PFSK-1 (cell line): ENCODE data around the gene PA2G4.

Source experiments
- TAF1 ChIP-seq: IDR thresholded peaks from 2 replicates; pipeline ENCODE4 v1.6.1; 2012; ENCODE audit warnings: low read length, control low read depth, borderline replicate concordance; ENCODE audit not compliant: insufficient read depth
- TF ChIP-seq, protein P1 (sequence below), 2 experiments: IDR thresholded peaks; 2 replicates each; pipeline versions ENCODE4 v1.6.1 to v1.8.0; 2011 to 2012; ENCODE audit warnings: low read depth in 2 of 2, low read length in 2 of 2, control low read depth in 1 of 2, inconsistent platforms in 1 of 2, mild to moderate bottlenecking in 1 of 2, moderate library complexity in 1 of 2; ENCODE audit not compliant: insufficient read depth in 1 of 2

GRCh38 chr12:56084958-56085543 is 19.3 kb upstream of the PA2G4 start:
- no peak for TF ChIP-seq TAF1
- TF ChIP-seq, protein P1, sequence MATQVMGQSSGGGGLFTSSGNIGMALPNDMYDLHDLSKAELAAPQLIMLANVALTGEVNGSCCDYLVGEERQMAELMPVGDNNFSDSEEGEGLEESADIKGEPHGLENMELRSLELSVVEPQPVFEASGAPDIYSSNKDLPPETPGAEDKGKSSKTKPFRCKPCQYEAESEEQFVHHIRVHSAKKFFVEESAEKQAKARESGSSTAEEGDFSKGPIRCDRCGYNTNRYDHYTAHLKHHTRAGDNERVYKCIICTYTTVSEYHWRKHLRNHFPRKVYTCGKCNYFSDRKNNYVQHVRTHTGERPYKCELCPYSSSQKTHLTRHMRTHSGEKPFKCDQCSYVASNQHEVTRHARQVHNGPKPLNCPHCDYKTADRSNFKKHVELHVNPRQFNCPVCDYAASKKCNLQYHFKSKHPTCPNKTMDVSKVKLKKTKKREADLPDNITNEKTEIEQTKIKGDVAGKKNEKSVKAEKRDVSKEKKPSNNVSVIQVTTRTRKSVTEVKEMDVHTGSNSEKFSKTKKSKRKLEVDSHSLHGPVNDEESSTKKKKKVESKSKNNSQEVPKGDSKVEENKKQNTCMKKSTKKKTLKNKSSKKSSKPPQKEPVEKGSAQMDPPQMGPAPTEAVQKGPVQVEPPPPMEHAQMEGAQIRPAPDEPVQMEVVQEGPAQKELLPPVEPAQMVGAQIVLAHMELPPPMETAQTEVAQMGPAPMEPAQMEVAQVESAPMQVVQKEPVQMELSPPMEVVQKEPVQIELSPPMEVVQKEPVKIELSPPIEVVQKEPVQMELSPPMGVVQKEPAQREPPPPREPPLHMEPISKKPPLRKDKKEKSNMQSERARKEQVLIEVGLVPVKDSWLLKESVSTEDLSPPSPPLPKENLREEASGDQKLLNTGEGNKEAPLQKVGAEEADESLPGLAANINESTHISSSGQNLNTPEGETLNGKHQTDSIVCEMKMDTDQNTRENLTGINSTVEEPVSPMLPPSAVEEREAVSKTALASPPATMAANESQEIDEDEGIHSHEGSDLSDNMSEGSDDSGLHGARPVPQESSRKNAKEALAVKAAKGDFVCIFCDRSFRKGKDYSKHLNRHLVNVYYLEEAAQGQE (IDR thresholded peaks at IDR 0.05; ENCODE audit: insufficient read depth in 1 of 2, low read depth in 2 of 2, low read length in 2 of 2): no peak
